OCI-LY1 (cell line): ENCODE data around the gene PRPF19.

ENCODE experiments used
- H2AFZ ChIP-seq: fragments of 200-600 bp; sonication (generic), shearing (Covaris generic); 2 replicates; pipeline ENCODE4 v1.6.0; 2014; ENCODE audit warnings: antibody characterized with exemption, mild to moderate bottlenecking, low read length
- H3F3A ChIP-seq: fragments of 200-600 bp; sonication (generic), shearing (Covaris generic); 2 replicates; pipeline ENCODE4 v1.6.0; 2014; ENCODE audit warnings: mild to moderate bottlenecking, antibody characterized with exemption, low read length, moderate library complexity; ENCODE audit not compliant: insufficient read depth
- H3K27ac ChIP-seq: fragments of 200-600 bp; sonication (generic); 2 replicates; pipeline ENCODE4 v1.5.1; 2014; ENCODE audit warnings: low read length, mixed run types, mild to moderate bottlenecking, low read depth; ENCODE audit not compliant: poor library complexity, severe bottlenecking
- H3K27me3 ChIP-seq: fragments of 200-600 bp; sonication (generic); 2 replicates; pipeline ENCODE4 v1.6.0; 2014; ENCODE audit warnings: antibody characterized with exemption, mild to moderate bottlenecking, low read length, moderate library complexity; ENCODE audit not compliant: insufficient read depth
- H3K36me3 ChIP-seq: fragments of 200-600 bp; sonication (generic); 2 replicates; pipeline ENCODE4 v1.6.1; 2014; ENCODE audit warnings: mild to moderate bottlenecking, antibody characterized with exemption, low read length, moderate library complexity, mixed read lengths; ENCODE audit not compliant: insufficient read depth
- H3K4me1 ChIP-seq: fragments of 200-600 bp; sonication (generic); 2 replicates; pipeline ENCODE4 v1.5.1; 2014; ENCODE audit warnings: mild to moderate bottlenecking, low read length, moderate library complexity; ENCODE audit not compliant: insufficient read depth, severe bottlenecking
- H3K4me2 ChIP-seq: fragments of 200-600 bp; sonication (generic), shearing (Covaris generic); 2 replicates; pipeline ENCODE4 v1.6.1; 2014; ENCODE audit warnings: low read length
- H3K4me3 ChIP-seq: fragments of 200-600 bp; sonication (generic); 2 replicates; pipeline ENCODE4 v1.5.1; 2014; ENCODE audit warnings: low read length, low read depth, mild to moderate bottlenecking, mixed read lengths; ENCODE audit not compliant: poor library complexity, severe bottlenecking
- H3K79me2 ChIP-seq: fragments of 200-600 bp; shearing (Covaris generic); 2 replicates; pipeline ENCODE4 v1.6.1; 2016; ENCODE audit warnings: mixed run types, low read length, mixed read lengths; ENCODE audit not compliant: insufficient read depth
- H3K9ac ChIP-seq: fragments of 200-600 bp; sonication (generic), shearing (Covaris generic); 2 replicates; pipeline ENCODE4 v1.6.1; 2014; ENCODE audit warnings: mild to moderate bottlenecking, low read length, mixed read lengths
- H3K9me2 ChIP-seq: fragments of 200-600 bp; sonication (generic), shearing (Covaris generic); 2 replicates; pipeline ENCODE4 v1.6.1; 2014; ENCODE audit warnings: low read depth, mild to moderate bottlenecking, low read length, mixed read lengths
- H3K9me3 ChIP-seq: fragments of 200-600 bp; shearing (Covaris generic); 2 replicates; pipeline ENCODE4 v1.6.1; 2014; ENCODE audit warnings: low read length, mixed read lengths
- H4K20me1 ChIP-seq: fragments of 200-600 bp; sonication (generic), shearing (Covaris generic); 2 replicates; pipeline ENCODE4 v1.6.0; 2016; ENCODE audit warnings: mild to moderate bottlenecking, low read length; ENCODE audit not compliant: insufficient read depth
- EZH2 ChIP-seq: fragments of 200-600 bp; sonication (generic), shearing (Covaris generic); IDR thresholded peaks from 2 replicates; pipeline ENCODE4 v1.8.0; 2017; ENCODE audit warnings: borderline replicate concordance, mixed run types, mild to moderate bottlenecking, antibody characterized with exemption, low read length, moderate library complexity, mixed read lengths
- TF ChIP-seq, protein P1 (sequence below): fragments of 200-600 bp; sonication (generic), shearing (Covaris generic); IDR thresholded peaks from 2 replicates; pipeline ENCODE4 v1.5.1; 2017; ENCODE audit warnings: mild to moderate bottlenecking, antibody characterized with exemption, low read length, moderate library complexity, mixed read lengths

PRPF19 gene

GRCh38 chr11:60902625-60903024, 3.8 kb downstream of the PRPF19 start:
- no peaks in the 10 kb centered on the region for H3K9me3 ChIP-seq
- H3K4me2 ChIP-seq, result no peak overlapping the region
- no peaks in the 10 kb centered on the region for H4K20me1 ChIP-seq
- peaks cover 74% of the 10 kb centered on the region for H3K36me3 ChIP-seq
- no peak overlapping the region for H3K9ac ChIP-seq
- peaks cover 28% of the 10 kb centered on the region for H3K4me1 ChIP-seq
- H3K4me3 ChIP-seq, result no peak overlapping the region
- TF ChIP-seq, protein P1, sequence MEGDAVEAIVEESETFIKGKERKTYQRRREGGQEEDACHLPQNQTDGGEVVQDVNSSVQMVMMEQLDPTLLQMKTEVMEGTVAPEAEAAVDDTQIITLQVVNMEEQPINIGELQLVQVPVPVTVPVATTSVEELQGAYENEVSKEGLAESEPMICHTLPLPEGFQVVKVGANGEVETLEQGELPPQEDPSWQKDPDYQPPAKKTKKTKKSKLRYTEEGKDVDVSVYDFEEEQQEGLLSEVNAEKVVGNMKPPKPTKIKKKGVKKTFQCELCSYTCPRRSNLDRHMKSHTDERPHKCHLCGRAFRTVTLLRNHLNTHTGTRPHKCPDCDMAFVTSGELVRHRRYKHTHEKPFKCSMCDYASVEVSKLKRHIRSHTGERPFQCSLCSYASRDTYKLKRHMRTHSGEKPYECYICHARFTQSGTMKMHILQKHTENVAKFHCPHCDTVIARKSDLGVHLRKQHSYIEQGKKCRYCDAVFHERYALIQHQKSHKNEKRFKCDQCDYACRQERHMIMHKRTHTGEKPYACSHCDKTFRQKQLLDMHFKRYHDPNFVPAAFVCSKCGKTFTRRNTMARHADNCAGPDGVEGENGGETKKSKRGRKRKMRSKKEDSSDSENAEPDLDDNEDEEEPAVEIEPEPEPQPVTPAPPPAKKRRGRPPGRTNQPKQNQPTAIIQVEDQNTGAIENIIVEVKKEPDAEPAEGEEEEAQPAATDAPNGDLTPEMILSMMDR, result no peak
- no peak for TF ChIP-seq EZH2
- no peak overlapping the region for H3K27ac ChIP-seq
- H3F3A ChIP-seq, result no peaks in the 10 kb centered on the region
- no peaks in the 10 kb centered on the region for H3K9me2 ChIP-seq
- H3K27me3 ChIP-seq, result no peaks in the 10 kb centered on the region
- no peak overlapping the region for H2AFZ ChIP-seq
- H3K79me2 ChIP-seq, result peaks cover 31% of the 10 kb centered on the region

- Histone ChIP-seq H3K9ac (no peak overlapping the region), H3K4me1 (peaks cover 17% of the 10 kb centered on the region), H3K36me3 (peaks cover 90% of the 10 kb centered on the region), H4K20me1 (no peaks in the 10 kb centered on the region), H3K27ac (no peak overlapping the region), H3F3A (no peaks in the 10 kb centered on the region), H3K4me2 (no peak overlapping the region), H3K9me3 (no peaks in the 10 kb centered on the region), H3K27me3 (no peaks in the 10 kb centered on the region), H3K4me3 (no peak overlapping the region), H2AFZ (no peak overlapping the region), H3K79me2 (peaks cover 27% of the 10 kb centered on the region), H3K9me2 (no peaks in the 10 kb centered on the region)
- TF ChIP-seq EZH2, result no peak
- TF ChIP-seq, protein P1, result no peak
Measured at GRCh38 chr11:60900673-60901404, 5.5 kb downstream of the PRPF19 start.

DNA sequence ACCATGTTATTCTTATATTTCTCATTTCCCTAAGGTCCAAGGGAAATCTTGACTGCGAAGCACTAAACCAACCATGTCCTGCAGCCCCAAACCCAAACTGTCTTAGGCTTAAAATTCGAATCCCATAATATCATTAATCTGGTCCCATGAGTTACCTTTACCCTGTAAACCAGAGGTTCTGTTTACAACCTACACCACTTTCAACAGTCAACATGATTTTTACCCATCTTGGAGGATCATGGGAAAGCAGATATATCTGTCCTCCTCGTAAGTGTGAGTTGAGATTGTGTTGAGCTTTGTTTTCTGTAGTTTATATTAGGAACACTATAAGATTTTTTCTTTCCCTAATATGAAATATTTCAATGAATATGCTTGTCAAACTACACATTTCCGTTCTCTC, 6.4 kb downstream of the PRPF19 start:
- Histone ChIP-seq H2AFZ (no peak overlapping the region), H3K79me2 (peaks cover 18% of the 10 kb centered on the region), H3K9me3 (no peaks in the 10 kb centered on the region), H3K4me1 (peaks cover 10% of the 10 kb centered on the region), H3K4me2 (no peak overlapping the region), H3K9ac (no peak overlapping the region), H3F3A (no peaks in the 10 kb centered on the region), H3K4me3 (no peak overlapping the region), H3K27ac (no peak overlapping the region), H3K36me3 (peaks cover 95% of the 10 kb centered on the region), H4K20me1 (no peaks in the 10 kb centered on the region), H3K9me2 (no peaks in the 10 kb centered on the region), H3K27me3 (no peaks in the 10 kb centered on the region)
- TF ChIP-seq EZH2, result no peak
- TF ChIP-seq, protein P1, result no peak
